NOMO-1 (cell line): Measurements from ENCODE around the gene ANO3.

Source experiments
- DNase-seq, 2 experiments: peaks; one replicate each; lab custom pipeline; 2025; ENCODE audit not compliant: unreplicated experiment in 2 of 2; lab: John Stamatoyannopoulos, UW

Gene ANO3

DNA sequence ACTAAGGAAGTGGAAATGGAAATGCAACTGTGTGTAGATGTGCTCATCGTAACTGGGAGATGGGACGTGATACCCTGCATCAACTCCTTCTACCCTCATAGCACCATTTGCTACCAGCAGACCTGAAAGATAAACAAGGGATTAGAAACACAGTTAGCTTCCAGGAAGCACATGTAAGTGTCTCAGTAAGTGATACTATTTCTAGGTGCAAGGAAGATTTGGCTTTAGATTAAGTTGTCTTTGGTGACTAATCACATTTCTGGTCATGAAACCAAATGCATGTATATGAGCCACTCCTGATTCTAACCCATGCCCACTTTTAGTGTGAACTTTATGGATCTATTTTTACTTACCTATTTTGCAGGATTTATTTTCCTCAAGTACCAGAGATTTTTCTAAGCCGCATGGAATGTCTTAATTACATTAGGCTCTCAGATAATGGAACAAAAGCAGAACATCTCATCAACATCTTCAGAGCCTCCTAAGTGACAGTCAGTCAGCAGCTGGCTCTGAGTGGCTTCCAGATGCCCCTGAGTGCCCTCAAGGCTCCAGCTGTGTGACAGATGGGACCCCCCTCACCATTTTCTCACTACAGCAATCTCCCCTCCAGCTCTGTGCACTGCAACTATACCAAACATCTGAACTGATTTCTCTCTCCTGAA is 368.8 kb downstream of the ANO3 start:
- DNase-seq = no peak

DNA sequence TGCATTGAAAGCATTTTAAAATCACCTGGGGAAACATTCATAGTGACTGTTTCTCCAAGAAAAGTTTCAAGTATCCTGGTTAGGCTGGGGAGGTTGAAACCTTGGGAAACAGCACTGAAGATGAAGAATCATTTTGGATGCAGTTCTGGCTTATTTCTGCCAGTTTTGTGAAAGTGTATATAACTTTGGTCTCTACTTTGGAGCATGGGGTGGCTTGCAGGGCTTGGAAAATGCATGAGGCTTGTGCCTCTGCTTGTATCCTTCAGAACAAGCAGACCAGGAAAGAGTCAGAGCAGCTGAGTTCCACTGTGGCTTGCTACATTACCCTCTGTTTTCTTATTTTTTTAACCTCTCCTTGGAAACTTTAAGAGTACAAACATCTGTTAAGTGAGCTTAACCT is 370.5 kb downstream of the ANO3 start:
- DNase-seq = no peak

DNA sequence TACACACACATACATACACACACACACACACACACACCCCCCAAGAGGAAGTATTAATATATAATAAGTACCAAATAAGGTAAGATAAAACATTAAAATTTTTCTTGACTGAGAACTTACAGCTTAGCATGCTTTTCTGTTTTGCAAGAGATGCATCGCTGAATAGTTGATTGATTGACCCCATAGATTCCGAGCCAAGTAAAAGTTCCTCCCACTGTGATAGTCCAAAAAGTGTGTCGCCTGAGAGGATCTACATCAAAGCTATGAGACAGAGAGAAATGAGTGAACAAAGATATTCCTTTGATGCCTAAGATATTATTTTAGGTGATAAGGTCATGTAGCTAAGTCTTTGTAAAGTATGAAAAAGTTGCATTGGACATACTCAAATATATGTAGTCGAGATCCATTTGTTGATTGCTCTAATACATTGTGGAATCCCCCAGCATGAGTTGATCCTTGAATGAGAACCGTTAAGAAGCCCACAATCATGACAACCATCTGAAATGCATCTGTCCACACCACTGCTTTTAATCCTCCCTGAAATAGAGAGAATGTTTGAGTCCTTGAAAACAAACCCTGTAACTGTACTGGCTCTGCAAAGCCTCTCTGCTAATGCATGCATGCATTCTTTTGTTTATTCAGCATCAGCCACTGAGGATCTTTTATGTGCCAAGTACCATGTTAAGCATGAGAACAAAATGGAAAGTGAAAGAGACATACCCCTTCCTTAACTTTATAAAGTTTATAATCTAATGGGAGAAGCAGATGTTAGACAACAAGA is 371.7 kb downstream of the ANO3 start:
- no peak for DNase-seq

DNA sequence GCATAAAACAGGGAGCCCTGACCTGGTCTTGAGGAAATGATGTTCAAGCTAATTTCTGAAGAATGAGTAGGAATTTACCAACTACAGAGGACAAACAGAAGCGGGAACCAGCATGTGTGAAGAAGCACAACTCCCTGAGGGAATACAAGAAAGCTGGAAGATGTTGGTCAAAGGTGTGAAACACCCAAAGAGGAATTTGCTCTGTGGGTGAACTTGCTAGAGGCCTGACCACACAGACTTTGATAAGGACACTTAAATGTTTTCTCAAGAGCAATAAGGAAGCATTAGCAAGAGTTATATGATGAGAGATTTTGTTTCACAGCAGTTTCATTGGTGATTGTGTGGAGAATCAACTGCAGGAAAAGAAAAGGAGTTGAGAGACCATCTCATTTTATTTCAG is 372.3 kb downstream of the ANO3 start:
- no peak for DNase-seq

DNA sequence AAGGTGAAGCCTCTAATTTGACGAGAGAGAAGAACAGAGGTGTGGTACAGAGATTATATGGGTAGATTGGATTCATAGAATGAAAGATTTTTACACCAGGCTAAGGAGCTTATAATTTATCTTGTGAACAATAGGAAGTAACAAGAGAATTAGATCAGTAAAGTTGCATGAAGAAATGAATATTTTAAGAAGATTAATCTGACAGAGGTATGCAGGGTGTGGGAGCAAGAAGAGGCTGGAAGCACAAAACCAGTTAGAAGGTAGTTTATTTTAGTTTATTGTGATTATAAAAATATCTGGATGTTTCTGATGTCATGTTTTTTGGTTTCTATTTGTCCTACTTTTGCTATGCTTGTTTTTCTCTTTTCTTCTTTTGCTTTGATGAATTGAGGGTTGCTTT is 374.3 kb downstream of the ANO3 start:
- DNase-seq = no peak

DNA sequence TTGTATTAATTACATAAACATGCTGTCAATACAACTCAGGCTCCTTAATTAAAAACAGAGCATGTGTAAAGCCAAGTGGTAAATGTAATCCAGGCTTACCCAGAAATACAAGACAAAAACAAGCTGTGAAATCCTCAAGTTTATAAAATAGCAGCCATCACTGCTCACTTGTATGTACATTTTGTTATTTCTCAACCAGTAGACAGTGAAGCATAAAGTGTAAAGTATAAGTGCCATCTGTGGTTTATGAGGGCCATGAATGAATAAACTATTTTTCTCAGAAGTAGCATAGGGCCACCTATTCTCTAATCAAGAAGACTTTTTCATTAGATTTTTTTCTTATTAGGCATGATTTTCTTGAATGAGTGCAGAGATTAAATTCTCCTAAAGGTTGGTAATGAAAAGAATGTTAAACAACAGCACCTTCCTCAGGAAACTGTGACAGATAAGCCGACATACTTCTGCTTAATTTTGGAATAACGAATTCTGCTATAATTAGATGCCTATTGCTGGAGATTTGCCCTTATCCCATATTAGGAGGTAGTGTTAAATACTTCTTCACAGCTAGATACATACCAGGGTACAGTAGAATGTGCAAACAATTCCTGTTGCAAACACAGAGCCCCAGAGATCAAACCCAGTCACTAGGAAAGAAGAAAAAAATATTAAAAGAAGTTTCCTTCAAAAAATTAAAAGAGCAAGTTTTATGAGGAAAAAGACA is 377.0 kb downstream of the ANO3 start:
- DNase-seq = no peak

DNA sequence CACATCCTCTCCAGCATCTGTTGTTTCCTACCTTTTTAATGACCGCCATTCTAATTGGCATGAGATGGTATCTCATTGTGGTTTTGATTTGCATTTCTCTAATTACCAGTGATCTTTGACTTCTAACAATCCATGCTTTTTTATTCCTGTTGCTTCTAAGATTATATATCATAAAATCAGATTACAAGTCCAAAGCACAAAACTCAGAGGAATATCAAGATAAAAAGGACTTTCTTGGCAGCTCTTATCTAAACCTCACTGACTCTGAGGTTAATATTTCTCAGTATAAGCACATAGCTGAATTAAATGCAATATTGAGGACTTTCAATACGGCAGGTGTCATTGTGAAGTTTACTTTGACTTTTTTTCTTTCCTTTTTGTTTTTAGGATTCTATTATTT is 378.6 kb downstream of the ANO3 start:
- no peak for DNase-seq

DNA sequence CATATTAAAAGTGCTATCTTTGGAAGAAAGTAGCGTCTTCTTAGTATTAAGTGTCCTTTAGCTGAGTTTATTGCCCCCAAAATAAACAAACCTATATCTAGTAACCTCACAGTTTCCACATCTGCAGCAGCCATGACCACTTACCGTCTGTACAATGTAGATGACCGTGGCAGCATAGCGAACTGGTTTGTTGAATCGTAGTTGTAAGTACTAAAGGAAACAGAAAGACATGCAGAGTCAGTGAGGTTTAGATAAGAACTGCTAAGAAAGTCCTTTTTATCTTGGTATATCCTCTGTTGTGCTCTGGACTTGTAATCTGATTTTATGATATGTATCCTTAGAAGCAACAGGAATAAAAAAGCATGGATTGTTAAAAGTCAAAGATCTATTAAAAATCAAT is 380.6 kb downstream of the ANO3 start:
- no peak for DNase-seq
